ENCODE measurements around the gene MTAP. TPM values are rescaled to one million over a fixed set of nuclear protein-coding genes. Genes with fewer than 3 reads are reported as not detected.
A peak's percentile ranks its signal among the peaks of the same experiment; 100 is the strongest.

The MTAP gene
- polyA plus RNA-seq, 1 donor (not counting 4 experiments of a cell fraction or from before 2014, with no cell fraction given) = 48.7 TPM

DNA sequence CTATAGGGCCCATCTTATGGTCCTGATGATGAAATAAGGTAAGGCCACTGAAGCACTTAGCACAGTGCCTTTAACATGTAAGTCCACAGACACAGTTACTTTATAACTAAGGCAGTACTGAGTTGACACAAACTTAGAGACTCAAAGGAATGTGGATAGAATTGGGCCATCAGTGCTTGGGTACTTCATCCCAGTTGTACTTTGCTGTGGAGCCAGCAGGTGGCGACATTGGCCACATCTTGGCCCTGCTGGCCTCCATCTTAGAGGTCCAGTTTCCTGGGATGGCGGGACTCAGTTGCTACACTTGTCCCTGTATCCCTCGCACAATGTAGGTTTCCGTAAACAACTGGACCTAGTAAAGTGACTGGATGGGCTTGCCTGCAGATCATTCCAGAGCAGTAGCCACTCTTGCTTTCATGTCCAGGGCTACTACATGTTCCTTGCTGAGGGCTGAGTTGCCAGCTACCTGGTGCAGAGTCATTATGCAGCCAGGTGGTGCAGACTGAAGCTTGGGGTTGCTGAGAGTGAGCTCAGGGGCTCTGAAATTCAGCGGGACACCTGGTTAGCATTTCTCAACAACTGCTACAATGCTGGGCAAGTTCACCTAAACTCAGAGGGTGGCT is 10.6 kb downstream of the MTAP start:
- no peak overlapping the region for H3K4me2 ChIP-seq (ENCODE audit: control insufficient read depth, extremely low read depth, insufficient read depth, low read depth, low read length)
- H2AFZ ChIP-seq (ENCODE audit: control insufficient read depth, low read length) = no peak overlapping the region
- dilution Hi-C loops (cut with MboI; ENCODE audit: extremely low pct_ligation_motif_present, low sequenced_read_pairs) = no loop called here
- FAIRE-seq = peak; percentile 81
- no peak for TF ChIP-seq EZH2 (IDR thresholded peaks at IDR 0.05; ENCODE audit: low read length)
- TF ChIP-seq, protein P1, sequence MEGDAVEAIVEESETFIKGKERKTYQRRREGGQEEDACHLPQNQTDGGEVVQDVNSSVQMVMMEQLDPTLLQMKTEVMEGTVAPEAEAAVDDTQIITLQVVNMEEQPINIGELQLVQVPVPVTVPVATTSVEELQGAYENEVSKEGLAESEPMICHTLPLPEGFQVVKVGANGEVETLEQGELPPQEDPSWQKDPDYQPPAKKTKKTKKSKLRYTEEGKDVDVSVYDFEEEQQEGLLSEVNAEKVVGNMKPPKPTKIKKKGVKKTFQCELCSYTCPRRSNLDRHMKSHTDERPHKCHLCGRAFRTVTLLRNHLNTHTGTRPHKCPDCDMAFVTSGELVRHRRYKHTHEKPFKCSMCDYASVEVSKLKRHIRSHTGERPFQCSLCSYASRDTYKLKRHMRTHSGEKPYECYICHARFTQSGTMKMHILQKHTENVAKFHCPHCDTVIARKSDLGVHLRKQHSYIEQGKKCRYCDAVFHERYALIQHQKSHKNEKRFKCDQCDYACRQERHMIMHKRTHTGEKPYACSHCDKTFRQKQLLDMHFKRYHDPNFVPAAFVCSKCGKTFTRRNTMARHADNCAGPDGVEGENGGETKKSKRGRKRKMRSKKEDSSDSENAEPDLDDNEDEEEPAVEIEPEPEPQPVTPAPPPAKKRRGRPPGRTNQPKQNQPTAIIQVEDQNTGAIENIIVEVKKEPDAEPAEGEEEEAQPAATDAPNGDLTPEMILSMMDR (optimal IDR thresholded peaks at IDR 0.05 in 1 of 3, IDR thresholded peaks at IDR 0.05 in 1 of 3, conservative IDR thresholded peaks at IDR 0.05 in 1 of 3; ENCODE audit: extremely low read depth in 1 of 3, insufficient read depth in 2 of 3, low read length in 3 of 3) = peak; percentile 86 to 98 (median 98)
- no peak overlapping the region for H3K9ac ChIP-seq (ENCODE audit: control insufficient read depth, extremely low read depth, insufficient read depth, low read length)
- H4K20me1 ChIP-seq (ENCODE audit: control insufficient read depth, extremely low read depth, insufficient read depth, low read length) = peaks cover 3% of the 10 kb centered on the region
- H3K79me2 ChIP-seq (ENCODE audit: control insufficient read depth, insufficient read depth, low read length) = peaks cover 77% of the 10 kb centered on the region
- H3K4me3 ChIP-seq (ENCODE audit: control insufficient read depth in 2 of 3, extremely low read depth in 1 of 3, insufficient read depth in 2 of 3, low read depth in 1 of 3, low read length in 3 of 3) = no peak overlapping the region
- peaks cover 43% of the 10 kb centered on the region for H3K4me1 ChIP-seq (ENCODE audit: control insufficient read depth, extremely low read depth, insufficient read depth, low read length)
- no peaks in the 10 kb centered on the region for H3K9me1 ChIP-seq (ENCODE audit: control insufficient read depth, extremely low read depth, insufficient read depth, low read length)
- DNase-seq (ENCODE audit: low read depth, low spot score) = no peak
- H3K36me3 ChIP-seq (ENCODE audit: control insufficient read depth in 2 of 2, extremely low read depth in 1 of 2, insufficient read depth in 2 of 2, low read length in 2 of 2) = peaks cover 22 to 29% of the 10 kb centered on the region in 2 experiments
- H3K27me3 ChIP-seq (ENCODE audit: control insufficient read depth, extremely low read depth, insufficient read depth, low read length) = no peaks in the 10 kb centered on the region
- H3K27ac ChIP-seq (ENCODE audit: control insufficient read depth, insufficient read depth, low read length) = peak overlapping the region; percentile 59
- no peaks in the 10 kb centered on the region for H3K9me3 ChIP-seq (ENCODE audit: control insufficient read depth, low read depth, low read length)

- FAIRE-seq (peak; percentile 79), DNase-seq (ENCODE audit: low read depth, low spot score) (no peak)
- H3K27me3 ChIP-seq (ENCODE audit: control insufficient read depth, extremely low read depth, insufficient read depth, low read length) = no peaks in the 10 kb centered on the region
- no peak for TF ChIP-seq EZH2 (IDR thresholded peaks at IDR 0.05; ENCODE audit: low read length)
- TF ChIP-seq, protein P1 (optimal IDR thresholded peaks at IDR 0.05 in 1 of 3, IDR thresholded peaks at IDR 0.05 in 1 of 3, conservative IDR thresholded peaks at IDR 0.05 in 1 of 3; ENCODE audit: extremely low read depth in 1 of 3, insufficient read depth in 2 of 3, low read length in 3 of 3) = peak; percentile 53 to 60 (median 56)
- no peak overlapping the region for H3K4me3 ChIP-seq (ENCODE audit: control insufficient read depth in 2 of 3, extremely low read depth in 1 of 3, insufficient read depth in 2 of 3, low read depth in 1 of 3, low read length in 3 of 3)
- peaks cover 3% of the 10 kb centered on the region for H4K20me1 ChIP-seq (ENCODE audit: control insufficient read depth, extremely low read depth, insufficient read depth, low read length)
- dilution Hi-C loops (cut with MboI; ENCODE audit: extremely low pct_ligation_motif_present, low sequenced_read_pairs) = no loop called here
- no peak overlapping the region for H2AFZ ChIP-seq (ENCODE audit: control insufficient read depth, low read length)
- peak overlapping the region; percentile 41 for H3K27ac ChIP-seq (ENCODE audit: control insufficient read depth, insufficient read depth, low read length)
- no peaks in the 10 kb centered on the region for H3K9me3 ChIP-seq (ENCODE audit: control insufficient read depth, low read depth, low read length)
- H3K36me3 ChIP-seq (ENCODE audit: control insufficient read depth in 2 of 2, extremely low read depth in 1 of 2, insufficient read depth in 2 of 2, low read length in 2 of 2) = peaks cover 21 to 32% of the 10 kb centered on the region in 2 experiments
- no peak overlapping the region for H3K9ac ChIP-seq (ENCODE audit: control insufficient read depth, extremely low read depth, insufficient read depth, low read length)
- H3K9me1 ChIP-seq (ENCODE audit: control insufficient read depth, extremely low read depth, insufficient read depth, low read length) = no peaks in the 10 kb centered on the region
- peaks cover 43% of the 10 kb centered on the region for H3K4me1 ChIP-seq (ENCODE audit: control insufficient read depth, extremely low read depth, insufficient read depth, low read length)
- peaks cover 76% of the 10 kb centered on the region for H3K79me2 ChIP-seq (ENCODE audit: control insufficient read depth, insufficient read depth, low read length)
- no peak overlapping the region for H3K4me2 ChIP-seq (ENCODE audit: control insufficient read depth, extremely low read depth, insufficient read depth, low read depth, low read length)
These were observed 11.4 kb downstream of the MTAP start for GRCh38 chr9:21813575-21814473.
